HG02840 (cell line): ENCODE results near the gene TRMT112.
"Not testable (repeated sequence)": the region's sequence is repeated elsewhere in the genome, so short reads cannot be mapped to it uniquely, and the experiment has no call there.

Experiments
- ATAC-seq: cut with Tn5 transposase; IDR thresholded peaks from one replicate; pipeline ENCODE4 v1.9.1; 2021; ENCODE audit warnings: mild to moderate bottlenecking, moderate library complexity, moderate number of reproducible peaks; ENCODE audit not compliant: unreplicated experiment, low FRiP score

The TRMT112 gene

DNA sequence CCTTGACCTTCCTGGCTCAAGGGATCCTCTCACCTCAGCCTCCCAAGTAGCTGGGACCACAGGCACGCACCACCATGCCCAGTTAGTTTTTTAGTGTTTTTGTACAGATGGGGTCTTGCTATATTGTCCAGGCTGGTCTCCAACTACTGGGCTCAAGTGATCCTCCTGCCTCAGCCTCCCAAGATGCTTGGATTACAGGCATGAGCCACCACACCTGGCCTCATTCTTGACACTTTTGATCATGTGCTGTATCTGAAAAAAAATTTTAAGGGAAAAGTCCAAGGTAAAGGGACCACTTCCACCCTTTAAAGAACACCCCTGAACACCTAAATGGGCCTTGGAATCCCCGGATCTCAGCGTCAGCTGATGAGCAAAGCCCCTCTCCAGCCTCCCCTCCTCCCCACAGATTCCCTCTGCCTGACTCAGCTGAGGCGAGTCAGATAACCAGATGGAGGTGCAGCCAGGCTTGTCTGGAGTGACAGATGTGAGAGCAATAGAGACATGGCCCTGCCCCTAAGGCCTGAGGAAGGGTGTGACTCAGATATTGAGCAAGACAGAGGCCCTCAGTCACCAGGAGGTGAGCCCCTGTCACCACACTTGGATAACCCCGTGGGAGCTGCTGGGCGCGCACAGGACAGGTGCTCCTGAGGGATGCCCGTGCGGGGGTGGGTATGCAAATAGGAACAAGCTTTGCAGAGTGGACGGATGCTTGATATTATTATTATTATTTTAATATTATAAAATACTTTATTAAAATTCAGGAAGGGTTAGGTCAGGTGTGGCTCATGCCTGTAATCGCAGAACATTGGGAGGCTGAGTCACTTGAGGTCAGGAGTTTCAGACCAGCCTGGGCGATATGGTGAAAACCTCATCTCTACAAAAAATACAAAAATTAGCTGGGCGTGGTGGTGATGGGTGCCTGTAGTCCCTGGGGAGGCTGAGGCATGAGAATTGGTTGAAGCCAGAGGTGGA, 17.7 kb upstream of the TRMT112 start:
- ATAC-seq = peak; percentile 57

DNA sequence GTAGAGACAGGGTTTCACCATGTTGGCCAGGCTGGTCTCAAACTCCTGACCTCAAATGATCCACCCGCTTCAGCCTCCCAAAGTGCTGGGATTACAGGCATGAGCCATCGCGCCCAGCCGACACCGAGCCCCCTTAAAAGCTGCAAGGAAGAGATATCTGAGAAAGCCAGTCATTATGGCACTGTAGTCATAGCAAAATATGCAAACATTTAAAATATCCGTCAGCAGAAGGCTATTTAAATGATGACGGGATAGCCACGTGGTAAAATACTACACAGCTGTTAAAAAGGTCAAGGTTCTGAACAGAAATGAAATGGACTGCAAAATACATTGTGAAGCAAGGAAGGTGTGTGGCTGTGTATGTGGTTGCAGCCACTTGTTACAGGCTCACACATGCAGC, 16.2 kb upstream of the TRMT112 start:
- ATAC-seq = no peak

DNA sequence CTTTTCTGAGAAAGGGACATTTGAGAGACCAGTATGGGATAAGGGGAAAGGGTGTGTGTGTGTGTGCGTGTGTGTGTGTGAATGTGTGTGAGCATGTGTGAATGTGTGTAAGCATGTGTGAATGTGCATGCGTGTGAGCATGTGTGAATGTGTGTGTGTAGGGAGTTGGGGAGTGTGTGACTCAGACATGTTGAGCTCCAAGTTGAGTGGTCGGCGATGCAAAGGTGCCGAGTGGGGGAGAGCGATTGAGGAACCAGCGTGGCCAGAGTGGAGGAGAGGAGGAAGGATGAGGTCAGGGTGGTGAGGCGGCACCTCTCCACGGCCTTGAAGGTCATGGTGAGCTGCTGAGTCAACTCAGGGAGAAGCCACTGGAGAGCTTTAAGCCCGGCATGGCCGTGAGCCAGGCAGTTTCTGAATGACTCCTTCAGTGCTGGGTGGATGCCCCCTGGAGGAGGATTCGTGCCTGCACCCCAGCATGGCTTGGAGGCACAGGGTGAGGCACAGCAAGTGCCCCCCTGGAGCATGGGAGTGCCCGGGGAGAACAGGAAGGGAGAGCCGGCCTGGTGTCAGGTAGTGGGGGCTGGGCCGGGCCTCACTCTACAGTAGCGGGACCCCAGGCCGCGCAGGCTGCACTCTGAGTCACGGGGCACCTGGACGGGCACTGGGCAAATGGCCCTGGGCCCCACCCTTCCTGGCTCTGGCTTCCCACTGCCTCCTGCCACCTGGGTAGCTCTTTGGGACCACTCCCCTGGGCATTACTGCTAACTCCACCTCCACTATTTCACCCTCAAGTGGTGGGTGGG, 14.4 kb upstream of the TRMT112 start:
- ATAC-seq = no peak

DNA sequence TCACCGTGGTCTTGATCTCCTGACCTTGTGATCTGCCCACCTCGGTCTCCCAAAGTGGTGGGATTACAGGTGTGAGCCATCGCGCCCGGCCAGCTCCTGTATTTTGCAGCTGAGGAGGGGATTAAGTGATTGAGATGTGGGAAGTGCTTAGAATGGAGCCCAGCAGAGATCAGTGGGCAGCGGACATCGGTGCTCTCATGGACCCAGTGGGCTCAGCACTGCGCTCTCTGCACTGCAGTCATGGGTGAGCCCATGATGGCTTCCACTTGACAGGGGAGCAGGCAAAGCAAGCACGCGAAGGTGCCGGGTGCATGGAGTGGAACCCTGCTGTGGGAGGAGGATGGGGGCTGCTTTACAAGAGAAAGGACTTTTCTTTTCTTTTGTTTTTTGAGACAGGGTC, 13.5 kb upstream of the TRMT112 start:
- ATAC-seq = no peak

DNA sequence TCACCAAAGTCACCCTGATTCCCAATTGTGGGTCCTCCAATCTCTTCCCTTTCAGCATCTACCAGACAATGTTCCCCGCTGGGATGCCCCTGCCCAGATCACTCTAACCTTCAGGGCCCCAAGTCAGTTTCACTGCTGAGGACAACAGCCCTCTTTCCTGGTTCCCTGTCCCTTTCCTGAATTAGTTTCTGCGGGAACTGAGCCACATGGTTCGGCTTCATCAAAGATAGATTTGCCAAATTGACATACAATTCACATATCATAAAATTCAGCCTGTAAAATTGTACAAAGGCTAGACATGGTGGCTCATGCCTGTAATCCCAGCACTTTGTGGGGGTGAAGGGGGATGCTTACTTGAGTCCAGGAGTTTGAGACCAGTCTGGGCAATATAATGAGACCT, 10.6 kb upstream of the TRMT112 start:
- no peak for ATAC-seq

DNA sequence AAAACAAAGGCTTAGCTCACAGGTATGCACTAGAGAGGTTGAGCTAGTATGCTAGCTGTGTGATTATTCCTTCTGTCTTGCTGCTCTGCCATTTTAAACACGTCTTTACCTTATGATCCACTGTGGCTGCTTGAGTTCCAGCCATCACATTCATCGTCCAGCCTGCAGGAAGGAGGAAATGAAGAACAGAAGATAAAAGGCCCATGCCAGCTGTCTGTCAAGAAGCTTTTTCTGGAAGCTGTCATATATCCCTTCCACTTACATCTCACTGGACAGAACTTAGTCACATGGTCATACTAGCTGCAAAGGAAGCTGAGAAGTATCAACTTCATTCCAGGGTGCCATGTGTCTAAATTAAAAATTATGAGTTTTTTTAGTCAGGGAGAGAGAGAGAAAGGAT, 10.0 kb upstream of the TRMT112 start:
- ATAC-seq = no peak

- ATAC-seq = no peak
Observed at GRCh38 chr11:64324692-64325469, 7.5 kb upstream of the TRMT112 start.

DNA sequence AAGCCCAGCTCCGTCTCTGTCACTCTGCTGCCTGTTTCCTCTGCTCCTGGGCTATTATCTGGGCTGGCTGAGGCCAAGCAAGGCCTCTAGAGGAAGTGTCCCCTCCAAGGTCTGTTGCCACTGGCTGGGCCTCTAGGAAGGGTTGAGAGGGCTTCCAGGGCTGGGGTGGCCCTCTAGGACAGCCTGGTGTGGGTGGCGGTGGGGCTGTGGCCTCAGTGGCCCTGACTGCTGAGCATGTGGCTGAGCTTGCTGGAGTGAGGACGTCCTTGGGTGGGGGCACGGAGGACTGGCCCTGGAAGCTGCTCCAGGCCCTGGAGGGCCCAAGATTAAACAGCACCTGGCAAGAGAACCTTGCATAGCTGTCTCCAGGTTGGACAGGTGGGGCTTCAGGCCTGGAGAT, 6.6 kb upstream of the TRMT112 start:
- not testable (repeated sequence) for ATAC-seq

GRCh38 chr11:64323373-64323772, 6.0 kb upstream of the TRMT112 start:
- ATAC-seq = no peak

DNA sequence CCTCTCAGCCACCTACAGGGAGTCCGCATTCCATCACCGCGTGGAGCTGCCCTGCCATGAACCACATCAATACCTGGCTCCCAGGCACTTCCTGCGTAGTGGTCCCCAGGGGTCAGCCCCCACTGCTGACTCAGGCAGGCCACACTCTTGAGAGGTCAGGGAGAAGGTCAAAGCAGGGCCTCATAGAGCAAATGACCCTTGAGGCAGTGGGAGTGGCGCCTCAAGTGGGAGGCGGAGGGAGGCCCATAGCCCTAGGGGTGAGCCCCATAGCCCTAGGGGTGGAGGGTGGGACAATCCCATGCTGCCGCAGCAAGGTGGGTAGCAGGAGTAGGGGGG, 5.5 kb upstream of the TRMT112 start:
- no peak for ATAC-seq

- no peak for ATAC-seq
Observed at GRCh38 chr11:64321533-64321932, 4.2 kb upstream of the TRMT112 start.

DNA sequence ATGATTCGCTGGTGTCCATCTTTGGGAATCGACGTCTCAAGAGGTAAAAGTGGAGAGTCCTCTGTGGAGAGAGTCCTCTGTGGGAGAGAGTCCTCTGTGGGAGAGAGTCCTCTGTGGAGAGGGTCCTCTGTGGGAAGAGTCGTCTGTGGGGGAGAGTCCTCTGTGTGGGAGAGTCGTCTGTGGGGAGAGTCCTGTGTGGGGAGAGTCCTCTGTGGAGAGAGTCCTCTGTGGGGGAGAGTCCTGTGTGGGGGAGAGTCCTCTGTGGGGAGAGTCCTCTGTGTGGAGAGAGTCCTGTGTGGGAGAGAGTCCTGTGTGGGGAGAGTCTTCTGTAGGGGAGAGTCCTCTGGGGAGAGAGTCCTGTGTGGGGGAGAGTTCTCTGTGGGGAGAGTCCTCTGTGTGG, 3.7 kb upstream of the TRMT112 start:
- no peak for ATAC-seq

GRCh38 chr11:64320556-64320955, 3.2 kb upstream of the TRMT112 start:
- ATAC-seq = no peak

GRCh38 chr11:64318766-64319761, 1.7 kb upstream of the TRMT112 start:
- no peak for ATAC-seq

DNA sequence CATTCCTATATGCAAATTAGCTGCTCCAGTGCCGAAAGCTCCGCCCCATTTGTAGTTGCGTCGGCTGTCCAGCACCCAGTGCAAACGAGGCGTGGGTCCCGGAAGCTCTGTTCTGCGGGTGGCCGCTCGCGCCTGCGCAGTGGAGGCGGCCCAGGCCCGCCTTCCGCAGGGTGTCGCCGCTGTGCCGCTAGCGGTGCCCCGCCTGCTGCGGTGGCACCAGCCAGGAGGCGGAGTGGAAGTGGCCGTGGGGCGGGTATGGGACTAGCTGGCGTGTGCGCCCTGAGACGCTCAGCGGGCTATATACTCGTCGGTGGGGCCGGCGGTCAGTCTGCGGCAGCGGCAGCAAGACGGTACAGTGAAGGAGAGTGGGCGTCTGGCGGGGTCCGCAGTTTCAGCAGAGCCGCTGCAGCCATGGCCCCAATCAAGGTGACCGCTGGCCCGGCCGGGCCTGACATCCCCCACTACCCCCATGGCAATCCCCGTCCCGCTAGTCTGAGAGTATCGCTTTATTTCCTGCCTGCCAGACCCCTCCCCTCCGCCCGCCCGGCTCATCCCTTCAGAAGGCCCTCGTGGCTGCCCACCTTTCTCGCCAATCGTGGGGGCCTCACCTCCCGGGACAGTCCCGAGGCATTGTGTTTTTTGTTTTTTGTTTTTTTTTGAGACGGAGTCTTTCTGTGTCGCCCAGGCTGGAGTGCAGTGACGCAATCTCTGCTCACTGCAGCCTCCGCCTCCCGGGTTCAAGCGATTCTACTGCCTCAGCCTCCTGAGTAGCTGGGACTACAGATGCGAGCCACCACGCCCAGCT, 804 bp upstream of the TRMT112 start, which contains the start of gene PRDX5:
Gene PRDX5 (plus strand): TSS at position 161 of the 805 bp plus-strand sequence. CDS start 95 bp downstream, at position 256.
- ATAC-seq = peak; percentile 69

DNA sequence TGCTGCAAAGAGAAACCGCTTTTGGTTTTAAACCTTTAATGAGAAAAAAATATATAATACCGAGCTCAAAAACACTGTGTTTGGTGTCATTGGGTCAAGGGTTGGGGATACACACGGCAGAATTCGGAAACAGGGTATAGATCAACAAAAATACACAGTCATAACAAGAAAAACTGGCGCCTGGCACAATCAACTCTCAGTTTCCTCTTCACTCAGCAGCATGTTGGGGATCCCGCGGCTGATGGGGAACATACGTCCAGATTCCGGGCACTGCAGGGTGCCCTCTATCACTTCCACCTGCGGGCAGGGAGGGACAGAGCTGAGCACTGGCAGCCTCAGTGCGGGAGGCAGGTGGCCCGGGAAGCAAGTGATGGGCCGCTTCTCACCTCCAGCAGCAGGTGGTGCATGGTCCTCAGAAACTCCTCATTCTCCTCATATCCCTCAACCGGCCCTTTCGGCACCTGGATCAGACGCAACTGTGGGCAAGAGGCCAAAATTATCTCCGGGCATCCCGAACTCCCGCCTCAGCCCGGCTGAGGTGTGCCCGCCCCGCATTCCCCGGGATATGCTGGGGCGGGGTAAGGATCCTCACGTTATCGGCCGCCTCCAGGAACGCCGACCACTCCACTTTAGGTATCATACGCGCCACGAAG, 561 bp downstream of the TRMT112 start:
- ATAC-seq = no peak

- not testable (repeated sequence) for ATAC-seq
Observed at GRCh38 chr11:64315667-64316526, 1.5 kb downstream of the TRMT112 start.
